HG03097 (cell line): ENCODE measurements around the gene DCST1.

Experiments used
- ATAC-seq: cut with Tn5 transposase; IDR thresholded peaks from one replicate; pipeline ENCODE4 v1.9.1; 2021; ENCODE audit not compliant: unreplicated experiment, low FRiP score

DCST1 gene

DNA sequence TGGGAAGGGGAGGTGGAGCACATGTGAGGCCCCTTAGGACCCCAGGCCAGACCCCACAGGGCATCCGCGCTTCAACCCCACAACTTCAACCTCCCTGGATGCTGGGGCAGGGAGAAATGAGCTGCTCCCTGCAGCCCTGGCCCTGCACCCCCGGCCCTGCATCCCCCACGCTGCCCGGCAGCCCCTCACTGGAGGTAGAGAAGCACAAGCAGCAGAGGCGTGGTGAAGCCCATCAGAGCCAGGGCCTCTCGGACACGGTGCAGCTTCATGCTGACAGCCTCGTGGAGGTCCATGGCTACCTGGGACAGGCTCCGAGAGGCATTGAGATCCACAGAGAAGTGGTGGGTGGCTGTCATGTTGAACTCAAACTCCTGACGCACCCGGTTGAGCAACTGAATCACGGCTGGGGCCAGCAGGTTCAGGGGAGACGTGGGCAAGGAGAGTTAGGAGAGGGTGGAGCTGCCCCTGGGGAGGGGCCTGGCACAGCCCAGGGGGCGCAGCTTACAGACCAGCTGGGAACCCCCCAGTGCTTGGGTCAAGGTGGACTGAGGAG is 3.3 kb upstream of the DCST1 start:
- no peak for ATAC-seq

DNA sequence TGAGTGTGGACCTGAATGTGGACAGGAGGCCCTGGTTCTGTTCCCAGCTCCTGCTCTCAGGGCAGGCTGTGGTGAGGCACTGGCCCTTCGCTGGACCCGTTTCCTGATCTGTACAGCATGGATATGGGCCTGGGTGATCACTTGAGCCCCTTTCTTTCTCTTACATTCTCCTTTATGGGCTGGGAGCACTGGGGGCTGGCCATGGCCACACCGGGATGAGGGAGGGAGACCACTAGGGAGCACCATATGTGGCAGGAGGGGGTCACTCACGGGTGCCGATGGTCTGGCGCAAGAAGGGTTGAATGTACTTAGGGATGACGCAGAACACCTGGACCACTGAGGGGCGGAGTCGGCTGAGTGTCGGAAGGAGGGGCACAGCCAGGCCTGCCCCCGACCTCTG is 2.7 kb upstream of the DCST1 start:
- ATAC-seq, result no peak

DNA sequence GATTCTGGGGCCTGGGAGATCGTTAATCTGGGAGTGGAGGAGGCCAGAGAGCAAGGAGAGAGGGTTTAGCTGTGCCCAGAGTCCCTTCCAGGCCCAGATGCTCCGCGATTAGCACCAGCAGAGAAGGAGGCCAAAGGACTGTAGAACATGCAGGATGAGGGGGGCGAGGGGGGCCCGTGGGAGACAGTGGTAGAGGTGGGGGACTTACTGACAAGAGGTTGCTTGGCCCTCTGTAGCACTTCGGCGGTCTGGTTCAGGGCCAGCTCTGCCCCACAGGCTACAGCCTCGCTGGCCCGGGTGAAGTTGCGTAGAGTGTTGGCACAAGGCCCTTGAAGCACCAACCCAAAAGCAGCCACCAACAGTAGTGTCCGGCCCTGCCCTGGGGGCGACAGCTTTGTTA is 738 bp upstream of the DCST1 start:
- no peak for ATAC-seq

DNA sequence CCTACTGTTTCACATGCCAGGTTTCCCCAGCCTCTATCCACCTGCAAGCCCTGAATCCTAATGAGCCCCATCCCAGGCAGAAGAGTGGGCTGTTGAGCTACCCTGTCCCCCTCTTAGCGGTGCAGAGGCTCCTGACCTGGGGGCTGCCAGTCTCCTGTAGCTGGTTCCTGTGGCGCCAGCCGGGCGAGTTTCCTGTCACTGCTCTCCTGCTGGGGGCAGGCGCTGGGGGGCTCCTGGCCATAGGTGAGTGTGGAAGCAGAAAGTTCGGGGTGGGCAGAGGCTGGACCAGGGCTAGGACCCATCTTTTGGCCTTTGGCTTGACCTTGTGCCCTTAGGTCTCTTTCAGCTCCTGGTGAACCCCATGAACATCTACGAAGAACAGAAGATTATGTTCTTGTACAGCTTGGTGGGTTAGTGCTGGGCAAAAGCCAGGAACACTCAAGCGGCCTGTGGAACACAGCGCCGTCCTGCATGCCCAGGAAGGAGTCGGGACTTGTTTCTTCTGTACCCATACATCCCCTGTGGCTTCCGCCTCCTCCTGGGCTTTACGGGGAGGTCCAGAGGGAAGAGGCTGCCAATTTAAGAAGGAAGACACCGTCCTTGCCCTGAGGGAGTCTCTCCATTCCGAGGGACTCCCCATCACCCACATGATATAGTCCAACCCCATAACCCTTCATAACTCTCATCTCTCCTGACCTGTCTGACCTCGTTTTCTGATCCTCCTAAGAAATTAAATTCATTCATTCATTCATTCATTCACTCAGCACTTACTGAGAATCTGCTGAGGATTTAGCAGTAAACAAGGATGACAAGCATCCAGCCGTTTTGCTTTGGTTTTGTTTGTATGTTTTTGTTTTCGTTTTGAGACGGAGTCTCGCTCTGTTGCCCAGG is 939 bp downstream of the DCST1 start:
- no peak for ATAC-seq

DNA sequence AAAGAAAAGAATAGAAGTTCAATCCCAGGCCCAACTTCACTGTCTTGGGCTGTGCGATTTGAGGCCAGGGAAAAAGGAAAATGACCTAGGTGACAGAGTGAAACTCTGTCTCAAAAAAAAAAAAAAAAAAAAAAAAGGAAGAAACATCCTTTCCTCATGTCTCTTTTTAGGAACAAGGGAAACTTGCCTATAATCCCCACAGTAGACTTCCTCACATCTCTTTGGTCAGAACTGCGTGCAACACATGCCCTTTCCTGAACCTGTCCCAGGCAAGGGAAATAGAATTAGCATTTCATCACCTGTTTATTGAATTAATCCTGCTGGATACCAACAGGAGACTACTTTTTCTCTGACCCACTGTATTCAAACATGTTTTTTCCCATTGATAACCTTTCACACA is 2.3 kb downstream of the DCST1 start:
- no peak for ATAC-seq

DNA sequence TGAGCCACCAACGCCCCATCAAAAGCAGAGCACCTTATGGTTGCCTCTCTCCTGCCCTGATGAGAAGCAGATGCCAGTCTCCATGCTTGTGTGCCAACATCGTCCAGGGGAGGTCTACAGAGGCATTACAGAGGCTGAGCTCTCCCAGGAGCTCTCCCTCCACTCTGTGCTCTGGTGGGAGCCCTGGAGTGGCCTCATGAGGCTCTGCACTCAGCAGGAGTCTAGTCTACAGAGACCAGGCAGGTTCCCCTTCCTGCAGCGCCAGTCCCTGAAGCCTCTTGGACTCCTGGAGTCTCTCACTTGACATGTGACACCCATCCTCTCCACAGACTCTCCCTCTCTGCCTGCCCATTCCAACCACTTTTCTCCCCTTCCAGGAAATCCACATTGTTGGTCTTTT is 3.4 kb downstream of the DCST1 start:
- ATAC-seq, result no peak

DNA sequence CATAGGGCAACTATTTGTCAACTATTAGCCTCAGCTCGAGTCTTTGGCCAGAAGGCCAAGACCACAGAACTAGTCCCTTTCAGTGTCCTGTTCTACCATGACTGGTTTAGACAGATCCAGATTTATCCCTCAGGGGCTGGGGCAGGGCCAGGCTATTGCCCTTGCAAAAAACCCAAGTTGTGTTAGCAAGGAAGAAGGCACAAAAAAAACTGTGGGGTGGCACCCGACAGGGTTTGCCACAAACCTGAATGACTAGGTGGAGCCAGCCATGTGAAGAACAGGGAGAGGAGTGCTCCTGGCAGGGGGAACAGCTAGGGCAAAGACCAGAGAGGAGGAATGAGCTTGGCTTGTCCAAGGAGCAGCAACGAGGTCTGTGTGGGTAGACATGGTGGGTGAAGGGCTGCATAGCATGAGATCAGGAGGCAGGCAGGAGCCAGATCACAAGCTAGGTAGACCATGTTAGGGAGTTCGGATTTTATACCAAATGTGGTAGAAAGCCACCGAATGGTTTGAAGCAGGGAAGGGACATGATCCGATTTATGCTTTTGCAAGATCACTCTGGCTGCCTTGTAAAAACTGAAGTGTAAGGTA is 4.3 kb downstream of the DCST1 start:
- ATAC-seq, result no peak

DNA sequence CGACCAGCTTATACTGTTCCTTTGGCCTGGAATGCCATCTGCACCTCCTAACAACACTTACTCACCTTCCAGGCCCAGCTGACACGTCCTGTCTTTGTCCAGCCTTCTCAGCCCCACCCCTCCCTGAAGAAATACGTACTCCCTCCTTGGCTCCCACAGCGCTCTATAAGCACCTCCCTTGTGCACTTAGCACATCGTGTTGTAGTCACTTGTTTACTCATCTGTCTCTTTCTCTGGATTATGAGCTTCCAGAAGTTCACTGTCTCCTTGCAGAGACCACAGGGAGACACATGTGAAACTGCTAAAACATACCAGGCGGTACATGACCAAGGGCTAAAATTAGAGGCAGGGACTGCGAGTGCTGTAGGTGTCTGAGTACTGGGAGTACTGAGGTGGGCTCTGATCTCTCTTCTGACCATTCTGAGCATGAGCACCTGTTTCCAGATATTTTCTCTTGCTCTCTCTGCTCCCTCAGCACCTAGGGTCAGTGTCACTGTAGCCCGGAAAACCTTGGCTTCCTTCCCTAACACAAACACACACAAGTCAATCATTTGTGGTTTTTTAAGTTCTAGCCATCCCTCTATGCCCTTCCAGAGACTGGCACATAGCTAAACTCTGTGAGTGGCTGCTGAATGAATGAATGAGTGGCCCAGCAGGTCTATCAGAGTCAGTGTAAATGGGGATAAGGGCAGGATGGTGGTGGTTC is 5.1 kb downstream of the DCST1 start:
- ATAC-seq, result no peak

DNA sequence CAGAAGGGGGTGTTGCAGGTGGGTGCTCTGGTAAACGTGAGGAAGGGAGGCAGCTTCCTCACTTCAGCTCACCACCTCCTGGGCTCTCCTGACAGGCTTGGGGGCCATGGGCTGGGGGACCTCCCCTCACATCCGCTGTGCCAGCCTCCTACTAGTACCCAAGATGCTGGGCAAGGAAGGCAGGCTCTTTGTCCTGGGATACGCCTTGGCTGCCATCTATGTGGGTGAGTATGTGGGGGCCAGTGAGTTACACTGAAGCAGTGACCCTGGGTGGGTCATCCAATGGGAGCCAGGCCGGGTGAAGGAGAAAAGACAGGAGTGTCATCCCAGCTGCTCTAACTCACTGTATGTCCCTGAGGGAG is 5.7 kb downstream of the DCST1 start:
- no peak for ATAC-seq

DNA sequence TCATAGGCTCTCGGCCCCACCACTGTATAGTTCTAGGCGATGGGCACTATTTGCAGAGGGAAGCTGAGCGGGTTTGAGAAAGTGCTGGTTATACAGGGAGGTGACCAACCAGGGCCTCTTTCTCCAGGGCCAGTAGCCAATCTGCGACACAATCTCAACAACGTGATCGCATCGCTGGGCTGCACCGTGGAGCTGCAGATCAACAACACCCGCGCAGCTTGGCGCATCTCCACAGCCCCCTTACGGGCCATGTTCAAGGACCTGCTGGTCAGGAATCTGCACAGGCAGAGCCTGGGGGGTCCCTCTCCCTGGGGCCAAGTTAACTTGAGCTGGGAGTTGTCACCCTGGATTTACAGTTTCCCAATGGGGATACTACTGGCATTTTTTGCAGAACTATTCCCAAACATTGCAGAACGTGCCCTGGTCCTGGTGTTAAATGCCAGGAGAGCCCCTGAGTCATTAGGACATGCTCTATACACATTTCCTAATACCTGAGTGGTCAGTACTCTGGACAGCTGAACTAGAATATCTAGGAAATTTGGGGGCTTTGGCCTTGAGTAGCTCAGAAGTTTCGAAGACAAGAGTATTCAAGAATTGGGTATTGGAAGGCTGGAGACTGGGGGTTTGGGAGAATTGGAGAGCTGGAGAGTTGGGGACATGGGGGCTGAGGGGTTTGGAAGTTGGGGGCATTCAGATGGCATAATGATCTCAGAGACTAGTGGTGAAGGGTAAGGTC is 6.9 kb downstream of the DCST1 start:
- no peak for ATAC-seq

DNA sequence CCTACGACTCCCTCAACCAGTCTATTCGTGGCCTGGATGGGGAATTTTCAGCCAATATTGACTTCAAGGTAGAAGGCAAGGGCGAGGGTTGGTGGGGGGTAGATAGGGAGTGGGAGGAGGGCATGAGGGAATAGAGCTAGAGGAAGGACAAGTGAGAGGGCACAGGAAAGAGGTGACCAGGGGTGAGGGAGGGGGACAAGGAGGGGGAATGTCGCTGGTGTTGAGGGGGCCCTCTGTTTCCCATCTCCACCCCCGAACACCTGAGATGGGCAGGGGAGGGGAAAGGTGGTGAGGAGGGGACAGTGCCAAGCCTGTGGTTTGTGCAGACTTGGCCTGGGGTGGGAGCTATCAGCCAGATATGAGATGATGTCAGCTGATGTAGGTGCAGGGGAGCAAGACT is 9.2 kb downstream of the DCST1 start:
- ATAC-seq, result no peak

DNA sequence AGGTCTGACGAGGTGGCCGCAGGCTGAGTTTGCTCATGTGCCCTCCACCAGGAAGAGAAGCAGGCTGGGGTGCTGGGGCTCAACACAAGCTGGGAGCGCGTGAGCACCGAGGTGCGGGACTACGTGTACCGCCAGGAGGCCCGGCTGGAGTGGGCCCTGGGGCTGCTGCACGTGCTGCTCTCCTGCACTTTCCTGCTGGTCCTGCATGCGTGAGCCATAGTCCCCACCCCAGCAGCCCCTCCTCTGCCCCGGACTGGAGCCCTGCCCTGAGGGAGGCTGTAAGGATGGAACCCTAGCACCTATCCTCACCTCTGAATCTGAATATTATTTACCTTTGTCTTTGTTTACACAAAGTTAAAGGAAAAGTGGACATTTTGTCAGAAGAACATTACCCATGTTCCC is 9.7 kb downstream of the DCST1 start:
- ATAC-seq, result no peak

DNA sequence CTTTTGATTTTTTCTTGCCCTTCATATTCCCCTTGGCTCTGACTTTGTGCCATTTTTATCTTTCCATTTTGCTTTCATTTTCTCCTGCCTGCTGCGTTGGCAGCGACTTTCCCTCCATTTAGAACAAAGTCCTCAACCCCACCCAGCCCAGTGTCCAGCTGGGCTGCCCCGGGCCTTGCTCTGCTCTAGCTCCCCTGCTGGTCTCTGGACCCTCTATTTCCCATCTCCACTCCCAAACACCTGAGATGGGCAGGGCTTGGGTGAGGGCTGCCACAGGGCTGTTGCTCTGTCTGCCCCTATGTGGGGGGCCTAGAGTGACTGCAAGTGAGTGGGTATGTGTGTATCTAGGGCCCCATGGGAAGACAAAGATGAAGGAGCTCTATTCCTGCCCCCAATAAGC is 10.2 kb downstream of the DCST1 start:
- ATAC-seq, result no peak

DNA sequence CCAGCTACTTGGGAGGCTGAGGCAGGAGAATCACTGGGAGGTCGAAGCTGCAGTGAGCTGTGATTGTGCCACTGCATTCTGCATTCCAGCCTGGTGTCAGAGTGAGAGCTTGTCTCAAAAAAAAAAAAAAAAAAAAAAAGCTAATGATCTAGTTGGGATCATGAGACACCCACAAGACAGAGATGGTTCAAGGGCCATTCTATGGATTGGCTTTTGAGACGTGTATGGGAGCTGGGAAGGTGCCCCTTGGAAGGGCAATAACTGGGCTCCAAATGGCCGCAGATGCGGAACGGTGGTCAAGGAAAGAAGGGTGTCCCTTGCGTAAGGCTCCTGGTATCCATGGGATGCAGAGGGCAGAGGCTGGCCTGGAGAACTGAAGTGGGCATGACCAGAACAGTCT is 10.7 kb downstream of the DCST1 start:
- no peak for ATAC-seq

DNA sequence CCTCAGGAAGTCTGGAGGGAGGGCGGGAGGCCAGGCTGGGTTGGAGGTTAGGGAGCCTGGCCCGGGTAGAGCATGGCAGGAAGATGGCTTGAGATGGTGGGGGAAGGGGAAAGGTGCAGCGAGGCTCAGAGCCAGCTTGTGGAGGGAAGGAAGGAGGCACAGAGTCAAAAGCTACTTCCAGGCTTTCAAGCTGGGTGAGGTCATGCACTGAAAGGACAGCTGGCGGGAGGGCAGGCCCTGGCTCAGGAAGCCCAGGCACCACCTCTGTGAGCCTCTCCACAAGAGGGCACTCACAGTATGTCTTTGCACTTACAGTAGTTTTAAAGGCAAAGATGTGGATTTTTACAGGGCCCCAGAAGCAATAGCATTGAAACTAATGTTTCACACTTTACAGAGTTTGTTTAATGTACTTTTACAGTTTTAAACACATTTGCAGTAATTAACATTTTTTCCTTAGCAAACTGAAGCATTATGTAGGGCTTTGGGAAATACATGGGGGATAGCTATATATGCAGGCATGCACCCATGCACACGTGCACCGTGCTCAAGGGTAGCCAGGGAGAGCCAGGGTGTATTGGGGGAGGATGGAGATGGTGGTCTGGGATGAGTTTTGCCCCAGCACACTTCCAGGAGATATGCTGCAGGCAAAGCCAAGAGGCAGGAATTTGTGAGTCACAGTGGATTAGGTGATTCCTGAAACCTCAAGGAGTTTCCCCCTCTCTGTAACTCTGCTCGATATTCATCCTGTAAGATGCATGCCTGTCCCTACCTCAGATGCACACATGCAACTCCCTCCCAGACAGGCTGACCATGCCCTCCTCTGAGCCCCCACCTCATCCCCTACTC is 11.4 kb downstream of the DCST1 start:
- no peak for ATAC-seq

DNA sequence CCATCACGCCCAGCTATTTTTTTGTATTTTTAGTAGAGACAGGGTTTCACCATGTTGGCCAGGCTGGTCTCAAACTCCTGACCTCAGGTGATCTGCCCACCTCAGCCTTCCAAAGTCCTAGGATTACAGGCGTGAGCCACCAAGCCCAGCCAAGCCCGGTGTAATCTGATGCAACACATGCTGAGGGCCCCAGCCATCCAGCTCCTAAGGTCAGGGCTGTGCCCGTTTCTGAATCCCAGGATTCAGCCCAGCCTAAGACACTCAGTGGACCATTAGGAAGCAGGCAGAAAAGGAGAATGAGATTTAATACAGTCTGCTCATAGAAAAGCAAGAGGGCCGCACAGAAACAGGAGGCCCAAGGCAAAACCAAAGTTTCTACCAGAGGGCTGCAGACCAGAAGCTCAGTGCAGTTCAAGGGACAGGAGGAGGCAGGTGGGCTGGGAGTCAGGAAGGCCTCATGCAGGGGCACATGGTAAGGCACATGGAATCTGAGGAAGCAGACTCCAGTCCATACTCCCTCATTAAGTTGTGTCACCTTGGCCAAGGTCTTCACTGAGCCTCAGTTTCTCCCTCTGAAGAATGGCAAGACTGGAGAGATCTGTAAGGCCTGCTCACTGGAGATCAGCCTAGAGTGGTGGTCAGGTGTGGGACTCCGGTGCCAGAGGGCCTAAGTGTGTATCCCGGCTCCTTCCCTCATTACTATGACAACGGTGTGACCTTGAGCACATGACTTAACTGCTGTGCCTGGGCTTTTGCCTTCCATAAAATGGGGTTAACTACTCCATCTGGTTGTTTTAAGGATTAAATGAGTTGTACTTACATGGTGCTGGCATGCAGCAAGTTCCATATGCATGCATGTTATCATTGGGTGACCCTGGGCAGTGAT is 15.1 kb downstream of the DCST1 start:
- no peak for ATAC-seq

DNA sequence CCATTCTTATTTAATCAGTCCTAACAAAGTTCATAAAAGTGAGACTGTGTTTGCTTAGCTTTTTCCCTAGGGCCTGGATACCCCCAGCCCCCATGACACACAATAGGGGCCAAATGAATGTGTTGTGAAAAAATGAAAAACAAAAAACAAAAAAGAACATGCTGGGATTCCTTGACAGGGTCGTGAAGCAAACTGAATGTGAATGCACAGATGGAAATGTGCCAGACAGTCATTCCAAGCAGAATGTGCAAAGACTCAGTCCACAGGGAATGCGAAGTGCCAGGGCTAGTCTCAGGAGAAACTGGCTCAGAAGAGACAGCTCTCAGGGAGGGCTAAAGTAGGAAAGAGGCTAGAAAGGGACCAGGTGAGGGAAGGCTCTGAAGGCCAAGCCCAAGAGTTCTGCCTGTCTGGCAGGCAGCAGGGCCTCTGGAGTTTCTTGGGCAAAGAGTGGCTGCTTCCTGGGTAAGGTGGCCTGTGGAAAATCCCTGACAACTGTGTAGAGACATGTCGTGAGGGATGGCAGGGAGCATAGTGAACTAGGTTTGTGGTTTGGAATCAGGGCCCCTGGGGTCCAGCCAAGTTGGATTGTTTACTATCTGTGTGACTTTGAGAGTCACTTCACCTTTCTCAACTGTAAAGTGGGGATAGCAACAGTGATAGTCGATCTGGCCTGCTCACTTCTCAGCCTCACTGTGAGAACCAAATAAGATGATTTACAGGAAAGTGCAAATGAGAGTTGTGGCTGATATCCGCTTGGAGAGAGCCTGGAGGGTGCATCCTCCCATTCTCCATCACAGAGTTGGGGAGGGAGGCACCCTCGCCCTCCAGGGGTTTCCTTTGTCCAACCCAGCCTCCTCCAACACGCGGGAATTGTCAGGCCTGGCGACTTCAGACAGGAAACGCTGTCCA is 16.3 kb downstream of the DCST1 start:
- ATAC-seq, result no peak
